Neural crest cell (in vitro differentiated cells): Measurements from ENCODE around the gene ERVK3-1. TPM values are rescaled to one million over a fixed set of nuclear protein-coding genes. Genes with fewer than 3 reads are reported as not detected.
"Not testable (repeated sequence)": the region's sequence is repeated elsewhere in the genome, so short reads cannot be mapped to it uniquely, and the experiment has no call there.

ENCODE experiments used
- DNase-seq: peaks from one replicate; pipeline ENCODE4 v3.0.0; 2021; ENCODE audit warnings: low read depth, mixed read lengths, low spot score
- H3K27ac Mint-ChIP-seq: one replicate; pipeline ENCODE4 v1.8.0; 2021; ENCODE audit warnings: mild to moderate bottlenecking, mixed read lengths; ENCODE audit not compliant: unreplicated experiment
- H3K27me3 Mint-ChIP-seq: 2 replicates; pipeline ENCODE4 v1.8.0; 2021; ENCODE audit warnings: low read depth, mild to moderate bottlenecking, mixed read lengths
- H3K36me3 Mint-ChIP-seq: 2 replicates; pipeline ENCODE4 v1.8.0; 2021; ENCODE audit warnings: low read depth, mild to moderate bottlenecking, mixed read lengths
- H3K4me1 Mint-ChIP-seq: 2 replicates; pipeline ENCODE4 v1.8.0; 2021; ENCODE audit warnings: mixed read lengths
- H3K4me3 Mint-ChIP-seq: one replicate; pipeline ENCODE4 v1.8.0; 2021; ENCODE audit warnings: mild to moderate bottlenecking, mixed read lengths
- H3K9me3 Mint-ChIP-seq: 2 replicates; pipeline ENCODE4 v1.8.0; 2021; ENCODE audit warnings: mixed read lengths
- CTCF ChIP-seq: fragments of 200-600 bp; sonication (generic); conservative IDR thresholded peaks from 2 replicates; pipeline ENCODE4 v1.5.0; 2021; ENCODE audit warnings: antibody characterized with exemption, mild to moderate bottlenecking
- total RNA-seq: library from RNA; stranded (reverse); gene quantifications from 2 replicates; pipeline ENCODE4 v1.2.1, GENCODE V29; 2021

The ERVK3-1 gene
- total RNA-seq, 1 donor from 2014 or later = 47.6 TPM

DNA sequence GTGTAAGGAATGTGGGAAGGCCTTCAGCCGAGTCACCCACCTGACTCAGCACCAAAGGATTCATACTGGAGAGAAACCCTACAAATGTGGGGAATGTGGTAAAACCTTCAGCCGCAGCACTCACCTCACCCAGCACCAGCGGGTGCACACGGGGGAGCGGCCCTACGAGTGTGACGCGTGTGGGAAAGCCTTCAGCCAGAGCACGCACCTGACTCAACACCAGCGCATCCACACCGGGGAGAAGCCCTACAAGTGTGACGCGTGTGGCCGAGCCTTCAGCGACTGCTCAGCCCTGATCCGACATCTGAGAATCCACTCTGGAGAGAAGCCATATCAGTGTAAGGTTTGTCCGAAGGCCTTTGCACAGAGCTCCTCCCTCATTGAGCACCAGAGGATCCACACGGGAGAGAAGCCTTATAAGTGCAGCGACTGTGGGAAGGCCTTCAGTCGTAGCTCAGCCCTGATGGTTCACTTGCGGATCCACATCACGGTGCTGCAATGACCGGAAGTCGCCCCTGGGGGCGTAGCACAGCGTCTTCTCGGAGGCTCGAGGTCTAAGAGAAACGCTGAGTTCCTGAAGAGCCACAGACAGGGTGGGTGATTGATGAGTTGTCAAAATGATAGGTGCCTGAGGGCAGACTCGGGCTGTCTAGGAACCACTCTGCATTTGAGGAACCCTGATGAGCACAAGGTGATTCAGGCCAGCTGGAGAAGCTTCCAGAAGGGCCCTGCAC lies 33.8 kb downstream of the ERVK3-1 start:
- peak; percentile 47 for TF ChIP-seq CTCF
- Mint-ChIP-seq H3K9me3 (no peaks in the 10 kb centered on the region), H3K36me3 (peaks cover 27% of the 10 kb centered on the region), H3K4me1 (no peaks in the 10 kb centered on the region), H3K27me3 (no peaks in the 10 kb centered on the region), H3K27ac (no peak overlapping the region), H3K4me3 (no peak overlapping the region)
- peak; percentile 26 for DNase-seq

DNA sequence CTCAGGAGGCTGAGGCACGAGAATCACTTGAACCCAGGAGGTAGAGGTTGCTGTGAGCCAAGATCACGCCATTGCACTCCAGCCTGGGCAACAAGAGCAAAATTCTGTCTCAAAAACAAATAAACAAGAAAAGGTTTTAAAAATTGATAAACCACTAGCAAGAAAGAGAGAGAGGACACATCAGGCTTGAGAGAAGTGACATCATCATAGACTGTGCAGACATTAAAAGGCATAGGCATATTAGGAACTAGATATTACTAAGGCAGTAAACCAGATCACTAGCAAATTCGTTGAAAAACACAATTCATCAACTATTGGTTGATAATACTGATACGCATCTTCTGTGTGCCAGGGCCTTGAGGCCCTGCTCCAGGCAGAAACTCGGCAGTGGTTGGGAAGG lies 40.4 kb downstream of the ERVK3-1 start:
- Mint-ChIP-seq H3K9me3 (no peaks in the 10 kb centered on the region), H3K36me3 (peaks cover 9% of the 10 kb centered on the region), H3K27ac (no peak overlapping the region), H3K27me3 (peaks cover 18% of the 10 kb centered on the region), H3K4me1 (peaks cover 23% of the 10 kb centered on the region), H3K4me3 (peak overlapping the region; percentile 91)
- DNase-seq = no peak
- no peak for TF ChIP-seq CTCF

DNA sequence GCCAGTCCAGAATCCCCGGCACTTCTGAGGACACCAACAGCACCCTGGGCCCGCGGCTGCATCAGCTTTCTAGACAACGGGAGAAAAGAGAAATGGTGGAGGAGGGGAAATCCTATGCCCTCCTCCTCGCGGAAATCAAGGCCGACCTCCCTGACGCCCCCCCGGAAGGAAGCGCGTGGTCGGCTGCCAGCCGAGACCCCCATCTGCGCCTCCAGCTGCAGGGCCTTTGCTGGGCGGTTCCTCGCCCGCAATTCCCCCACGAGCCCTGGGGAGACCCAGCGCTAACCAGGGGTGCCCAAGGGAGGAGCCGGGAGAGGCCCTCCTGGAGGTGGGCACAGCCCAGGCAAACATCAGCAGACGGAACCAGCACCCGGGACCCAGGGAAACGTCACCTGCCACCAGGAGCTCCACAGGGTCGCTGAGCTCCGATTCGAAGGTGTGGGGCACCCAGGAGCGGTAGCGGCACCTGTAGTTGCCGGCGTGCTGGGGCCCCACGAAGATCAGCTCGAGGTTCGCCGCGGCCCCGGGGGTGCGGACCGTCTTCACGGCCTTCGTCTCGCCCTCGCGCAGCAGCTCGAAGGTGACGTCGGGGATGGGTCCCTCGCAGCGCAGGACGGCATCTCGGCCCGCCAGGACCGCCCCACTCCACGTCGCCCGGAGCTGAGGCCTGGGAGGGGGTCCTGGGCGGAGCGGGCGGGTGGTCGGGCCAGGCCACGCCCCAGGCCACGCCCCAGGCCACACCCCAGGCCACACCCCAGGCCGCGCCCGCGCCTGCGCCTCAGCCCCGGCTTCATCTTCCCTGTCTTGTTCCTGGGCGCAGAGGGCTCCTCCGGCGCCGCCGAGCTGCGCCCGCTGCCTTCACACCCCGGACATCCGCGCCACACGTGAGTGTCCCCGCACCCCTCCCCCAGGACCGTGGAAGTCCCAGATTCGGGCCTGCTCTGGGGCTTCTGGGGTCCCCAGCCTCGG lies 42.1 kb downstream of the ERVK3-1 start:
- H3K27me3 Mint-ChIP-seq = peaks cover 18% of the 10 kb centered on the region
- H3K27ac Mint-ChIP-seq = peak overlapping the region; percentile 87

GRCh38 chr19:58348080-58348479 lies 42.9 kb downstream of the ERVK3-1 start:
- not testable (repeated sequence) for DNase-seq, H3K9me3 Mint-ChIP-seq, H3K36me3 Mint-ChIP-seq, H3K27ac Mint-ChIP-seq
- peaks cover 18% of the 10 kb centered on the region for H3K27me3 Mint-ChIP-seq
- H3K4me3 Mint-ChIP-seq = peak overlapping the region; percentile 95
- peaks cover 26% of the 10 kb centered on the region for H3K4me1 Mint-ChIP-seq

More for the DNA sequence above, 42.1 kb downstream of the ERVK3-1 start:
- H3K36me3 Mint-ChIP-seq = peaks cover 6% of the 10 kb centered on the region
- no peaks in the 10 kb centered on the region for H3K9me3 Mint-ChIP-seq
- no peak for TF ChIP-seq CTCF
- peak; percentile 63 for DNase-seq
- peaks cover 23% of the 10 kb centered on the region for H3K4me1 Mint-ChIP-seq
- peak overlapping the region; percentile 95 for H3K4me3 Mint-ChIP-seq

GRCh38 chr19:58349590-58349989 lies 44.4 kb downstream of the ERVK3-1 start:
- peaks cover 18% of the 10 kb centered on the region for H3K27me3 Mint-ChIP-seq
- no peak overlapping the region for H3K27ac Mint-ChIP-seq
- H3K9me3 Mint-ChIP-seq = no peaks in the 10 kb centered on the region

More at GRCh38 chr19:58349590-58349989, 44.4 kb downstream of the ERVK3-1 start:
- DNase-seq = no peak
- no peak for TF ChIP-seq CTCF
- Mint-ChIP-seq H3K4me1 (peaks cover 26% of the 10 kb centered on the region), H3K4me3 (peak overlapping the region; percentile 57), H3K36me3 (peaks cover 3% of the 10 kb centered on the region)
